Endothelial cell of umbilical vein (primary cell): ENCODE data around the gene NHERF2. TPM values are rescaled to one million over a fixed set of nuclear protein-coding genes. Genes with fewer than 3 reads are reported as not detected.

ENCODE experiments used
- BruUV-seq: library from RNA; stranded (reverse); fragments of 400-500 nt; replicated peaks from 2 replicates; lab custom pipeline; 2021; lab: Mats Ljungman, UMichigan
- CTCF ChIA-PET: fragments of 300-600, 350-600 bp; sonication (Branson Sonifier 250); formaldehyde crosslinking; loops from one replicate; lab custom pipeline; 2021; ENCODE audit warnings: antibody characterized with exemption, inconsistent platforms; lab: Charles Lee
- POLR2A ChIA-PET: fragments of 300-600, 350-600 bp; sonication (Branson Sonifier 250); formaldehyde crosslinking; loops from one replicate; lab custom pipeline; 2021; ENCODE audit warnings: antibody characterized with exemption, inconsistent platforms; lab: Charles Lee
- DNase-seq: peaks from one replicate; pipeline ENCODE4 v3.0.0-alpha.2; 2011; ENCODE audit warnings: low read depth, low spot score
- FAIRE-seq: peaks from 2 replicates; lab custom pipeline; 2011; peaks lifted over from hg19 to GRCh38; lab: Jason Lieb, UNC
- H2AFZ ChIP-seq: 2 replicates; pipeline ENCODE4 v1.6.0; 2012; ENCODE audit warnings: low read depth, low read length, control low read depth, inconsistent platforms
- H3K27ac ChIP-seq: 2 replicates; pipeline ENCODE4 v1.5.1; 2011; ENCODE audit warnings: low read depth, mild to moderate bottlenecking, control low read depth, low read length, moderate library complexity; ENCODE audit not compliant: insufficient read depth
- H3K27me3 ChIP-seq, 2 experiments: 2 replicates each; pipeline versions ENCODE4 v1.6.0 to v1.6.1; 2011; ENCODE audit warnings: low read length in 2 of 2, mixed read lengths in 1 of 2; ENCODE audit not compliant: control insufficient read depth in 2 of 2, insufficient read depth in 2 of 2
- H3K36me3 ChIP-seq, 2 experiments: 2 replicates in 1 of 2; 3 replicates in 1 of 2; pipeline ENCODE4 v1.5.1; 2011; ENCODE audit warnings: low read length in 2 of 2, mild to moderate bottlenecking in 1 of 2, moderate library complexity in 1 of 2; ENCODE audit not compliant: control insufficient read depth in 2 of 2, insufficient read depth in 2 of 2; ENCODE audit errors: extremely low read depth in 1 of 2
- H3K4me1 ChIP-seq: 3 replicates; pipeline ENCODE4 v1.5.1; 2011; ENCODE audit warnings: mild to moderate bottlenecking, low read length; ENCODE audit not compliant: control insufficient read depth, insufficient read depth; ENCODE audit errors: extremely low read depth
- H3K4me2 ChIP-seq: 2 replicates; pipeline ENCODE4 v1.6.1; 2011; ENCODE audit warnings: low read length, control low read depth, mixed read lengths; ENCODE audit not compliant: insufficient read depth
- H3K4me3 ChIP-seq, 3 experiments: fragments of 200-600 bp in 1 of 3; sonication (generic), shearing (Covaris generic) in 1 of 3; replicated peaks in 1 of 3; 2 replicates each; pipeline ENCODE4 v1.5.1; 2011 to 2016; ENCODE audit warnings: control low read depth in 3 of 3, low read length in 3 of 3, mild to moderate bottlenecking in 2 of 3, inconsistent platforms in 1 of 3, low read depth in 1 of 3, moderate library complexity in 1 of 3; ENCODE audit not compliant: insufficient read depth in 1 of 3
- H3K79me2 ChIP-seq: 2 replicates; pipeline ENCODE4 v1.6.0; 2012; ENCODE audit warnings: low read length, inconsistent platforms; ENCODE audit not compliant: control insufficient read depth, insufficient read depth
- H3K9ac ChIP-seq: replicated peaks from 2 replicates; pipeline ENCODE3; 2011; ENCODE audit warnings: low read length, control low read depth; ENCODE audit not compliant: insufficient read depth; ENCODE audit errors: extremely low read depth
- H3K9me1 ChIP-seq: replicated peaks from 3 replicates; pipeline ENCODE4 v1.6.0; 2011; ENCODE audit warnings: mild to moderate bottlenecking, low read length; ENCODE audit not compliant: control insufficient read depth, insufficient read depth; ENCODE audit errors: extremely low read depth
- H3K9me3 ChIP-seq: replicated peaks from 2 replicates; pipeline ENCODE4 v1.5.1; 2012; ENCODE audit warnings: low read length, inconsistent platforms; ENCODE audit not compliant: control insufficient read depth, insufficient read depth
- H4K20me1 ChIP-seq: replicated peaks from 2 replicates; pipeline ENCODE3; 2011; ENCODE audit warnings: mild to moderate bottlenecking, low read length; ENCODE audit not compliant: control insufficient read depth, insufficient read depth; ENCODE audit errors: extremely low read depth
- CTCF ChIP-seq, 2 donors: IDR thresholded peaks; 1 replicate in 1 of 2; 2 replicates in 1 of 2; pipeline ENCODE4 v1.5.1; 2011; ENCODE audit warnings: low read length in 2 of 2, mild to moderate bottlenecking in 2 of 2, moderate library complexity in 2 of 2, control low read depth in 1 of 2, inconsistent platforms in 1 of 2, low read depth in 1 of 2; ENCODE audit not compliant: insufficient read depth in 1 of 2; ENCODE audit errors: extremely low read depth in 1 of 2
- GATA2 ChIP-seq: IDR thresholded peaks from 2 replicates; pipeline ENCODE4 v1.7.0; 2011; ENCODE audit warnings: low read depth, mild to moderate bottlenecking, moderate library complexity, mixed read lengths, low read length; ENCODE audit not compliant: insufficient read length, insufficient read depth
- MAX ChIP-seq: IDR thresholded peaks from 2 replicates; pipeline ENCODE4 v1.6.1; 2011; ENCODE audit not compliant: insufficient read depth, insufficient read length
- MYC ChIP-seq: IDR thresholded peaks from one replicate; pipeline ENCODE4 v1.6.1; 2011; ENCODE audit warnings: mild to moderate bottlenecking, low read depth, low read length
- POLR2A ChIP-seq: IDR thresholded peaks from 2 replicates; pipeline ENCODE4 v1.6.1; 2012; ENCODE audit warnings: low read depth, mild to moderate bottlenecking, control low read depth, low read length
- dilution Hi-C: fragments of 300-500 bp; cut with MboI; formaldehyde crosslinking; loops from one replicate; pipeline ENCODE4 v1.15.0; 2019; ENCODE audit warnings: low sequenced_read_pairs; ENCODE audit not compliant: extremely low pct_ligation_motif_present
- intact Hi-C: fragments of 100-400 bp; cut with micrococcal nuclease; formaldehyde crosslinking; loops from one replicate; pipeline ENCODE4 v1.10.0; 2022
- polyA plus RNA-seq, 4 experiments: library from polyadenylated mRNA; depleted of rRNA in 3 of 4; stranded (reverse) in 3 of 4; unstranded in 1 of 4; fragments of >200 nt; gene quantifications; 2 replicates each; pipeline versions ENCODE4 v1.2.1 to v1.2.3, GENCODE V29; 2011 to 2012; ENCODE audit warnings: missing spikeins in 1 of 4
- total RNA-seq: library from RNA; stranded (reverse); gene quantifications from 2 replicates; pipeline ENCODE4 v1.2.3, GENCODE V29; 2021

The NHERF2 gene
- total and polyA plus RNA-seq, 2 donors (not counting 3 experiments of a cell fraction or from before 2014, with no cell fraction given) = 65.2 to 71.2 TPM

- H3K4me1 ChIP-seq = peaks cover 26% of the 10 kb centered on the region
- H3K4me3 ChIP-seq = no peak overlapping the region
- H3K9me3 ChIP-seq = no peaks in the 10 kb centered on the region
- H2AFZ ChIP-seq = no peak overlapping the region
- H3K79me2 ChIP-seq = peaks cover 15% of the 10 kb centered on the region
- H3K9ac ChIP-seq = no peak overlapping the region
- DNase-seq (no peak), FAIRE-seq (no peak)
- no peaks in the 10 kb centered on the region for H3K36me3 ChIP-seq
- POLR2A ChIA-PET = no interaction called here
- TF ChIP-seq MYC = no peak
- TF ChIP-seq MAX = no peak
- TF ChIP-seq GATA2 = no peak
- no peak for TF ChIP-seq POLR2A
- TF ChIP-seq CTCF (IDR thresholded peaks at IDR 0.05; ENCODE audit: extremely low read depth in 1 of 2, insufficient read depth in 1 of 2, low read depth in 1 of 2, low read length in 2 of 2) = no peak
- intact Hi-C loops = no loop called here
- no peak overlapping the region for H3K27ac ChIP-seq
- H3K9me1 ChIP-seq = no peaks in the 10 kb centered on the region
- no peak overlapping the region for H3K4me2 ChIP-seq
- dilution Hi-C loops = loop anchor here (25.0 kb wide), 1 partner anchor 137 kb away; the partner anchor contains the start of gene TRAF7
- H4K20me1 ChIP-seq = no peaks in the 10 kb centered on the region
- BruUV-seq = no TSS peak
- CTCF ChIA-PET = interaction anchor here (1.4 kb wide), 1 partner anchor 115 kb away, joined by 6 read pairs; no protein-coding TSS in a partner anchor
- H3K27me3 ChIP-seq = peaks cover 3 to 4% of the 10 kb centered on the region in 2 experiments
Measured at GRCh38 chr16:2025251-2025650, 1.5 kb upstream of the NHERF2 start.
